Measurements from ENCODE around the gene CABLES2.
A peak's percentile ranks its signal among the peaks of the same experiment; 100 is the strongest.

The CABLES2 gene

GRCh38 chr20:62370807-62371587 is 36.1 kb downstream of the CABLES2 start:
- DNase-seq (ENCODE audit: low spot score): no peak
- TF ChIP-seq CTCF (IDR thresholded peaks at IDR 0.05): no peak

GRCh38 chr20:62370115-62370806 is 36.8 kb downstream of the CABLES2 start:
- H3K27ac ChIP-seq: peak overlapping the region; percentile 94 to 95
- no peak overlapping the region for H3K4me3 ChIP-seq
- no peak for DNase-seq (ENCODE audit: low spot score)
- no peak for TF ChIP-seq CTCF (IDR thresholded peaks at IDR 0.05)

More at GRCh38 chr20:62370807-62371587, 36.1 kb downstream of the CABLES2 start:
- Histone ChIP-seq H3K27ac (peak overlapping the region; percentile 94 to 95), H3K4me3 (no peak overlapping the region)

GRCh38 chr20:62369815-62370114 is 37.3 kb downstream of the CABLES2 start:
- H3K4me3 ChIP-seq: no peak overlapping the region
- DNase-seq (ENCODE audit: low spot score): no peak
- no peak for TF ChIP-seq CTCF (IDR thresholded peaks at IDR 0.05)
- peak overlapping the region; percentile 94 to 95 for H3K27ac ChIP-seq

GRCh38 chr20:62368976-62369814 is 37.9 kb downstream of the CABLES2 start:
- Histone ChIP-seq H3K4me3 (peak overlapping the region; percentile 85), H3K27ac (peak overlapping the region; percentile 94 to 95)
- no peak for TF ChIP-seq CTCF (IDR thresholded peaks at IDR 0.05)
- DNase-seq (ENCODE audit: low spot score): no peak

GRCh38 chr20:62368392-62368975 is 38.6 kb downstream of the CABLES2 start:
- H3K27ac ChIP-seq: peak overlapping the region; percentile 94 to 95
- peak overlapping the region; percentile 85 for H3K4me3 ChIP-seq
- DNase-seq (ENCODE audit: low spot score): no peak
- no peak for TF ChIP-seq CTCF (IDR thresholded peaks at IDR 0.05)

- Histone ChIP-seq H3K27ac (peak overlapping the region; percentile 94 to 95), H3K4me3 (peak overlapping the region; percentile 85)
- TF ChIP-seq CTCF (IDR thresholded peaks at IDR 0.05): no peak
- no peak for DNase-seq (ENCODE audit: low spot score)
Observed at GRCh38 chr20:62367633-62368391, 39.3 kb downstream of the CABLES2 start.

All from coronary artery (tissue), 2 donors.